HG02973 (cell line): ENCODE results near the gene RNF168.
A peak's percentile ranks its signal among the peaks of the same experiment; 100 is the strongest.
"Not testable (repeated sequence)": the region's sequence is repeated elsewhere in the genome, so short reads cannot be mapped to it uniquely, and the experiment has no call there.

ENCODE experiments used
- ATAC-seq: cut with Tn5 transposase; IDR thresholded peaks from one replicate; pipeline ENCODE4 v1.9.1; 2021; ENCODE audit warnings: moderate library complexity; ENCODE audit not compliant: unreplicated experiment

The RNF168 gene

GRCh38 chr3:196503196-196504076, at the start of gene RNF168:
Gene RNF168, minus strand, starts transcription at chr3:196503768. Its CDS starts 595 bp downstream, at chr3:196503173.
- peak; percentile 72 for ATAC-seq

- no peak for ATAC-seq
Measured at GRCh38 chr3:196552253-196552652, 48.7 kb upstream of the RNF168 start.

- ATAC-seq, result not testable (repeated sequence)
Measured at GRCh38 chr3:196550172-196550571, 46.6 kb upstream of the RNF168 start.

- not testable (repeated sequence) for ATAC-seq
Measured at GRCh38 chr3:196549312-196549711, 45.7 kb upstream of the RNF168 start.

- ATAC-seq, result no peak
Measured at GRCh38 chr3:196547067-196547466, 43.5 kb upstream of the RNF168 start.

GRCh38 chr3:196546537-196546936, 43.0 kb upstream of the RNF168 start:
- no peak for ATAC-seq

GRCh38 chr3:196544491-196544992, 41.0 kb upstream of the RNF168 start:
- no peak for ATAC-seq

GRCh38 chr3:196541684-196542445, 38.3 kb upstream of the RNF168 start:
- ATAC-seq, result no peak

- ATAC-seq, result no peak
Measured at GRCh38 chr3:196537319-196537984, 33.9 kb upstream of the RNF168 start.

- no peak for ATAC-seq
Measured at GRCh38 chr3:196533260-196533681, 29.7 kb upstream of the RNF168 start.

- ATAC-seq, result no peak
Measured at GRCh38 chr3:196531418-196531817, 27.9 kb upstream of the RNF168 start.

- peak; percentile 71 for ATAC-seq
Measured at GRCh38 chr3:196528639-196529233, 25.2 kb upstream of the RNF168 start.

- no peak for ATAC-seq
Measured at GRCh38 chr3:196525141-196525540, 21.6 kb upstream of the RNF168 start.

- ATAC-seq, result no peak
Measured at GRCh38 chr3:196524527-196524926, 21.0 kb upstream of the RNF168 start.

GRCh38 chr3:196523841-196524240, 20.3 kb upstream of the RNF168 start:
- no peak for ATAC-seq

- ATAC-seq, result not testable (repeated sequence)
Measured at GRCh38 chr3:196521291-196521690, 17.7 kb upstream of the RNF168 start.

- ATAC-seq, result no peak
Measured at GRCh38 chr3:196519718-196520082, 16.1 kb upstream of the RNF168 start.

- ATAC-seq, result no peak
Measured at GRCh38 chr3:196518966-196519717, 15.6 kb upstream of the RNF168 start.

- ATAC-seq, result no peak
Measured at GRCh38 chr3:196517919-196518318, 14.4 kb upstream of the RNF168 start.

- ATAC-seq, result no peak
Measured at GRCh38 chr3:196517162-196517800, 13.7 kb upstream of the RNF168 start.
